Pancreas (tissue), 10 donors: ENCODE data around the gene SGPL1. TPM values are rescaled to one million over a fixed set of nuclear protein-coding genes. Genes with fewer than 3 reads are reported as not detected.
A peak's percentile ranks its signal among the peaks of the same experiment; 100 is the strongest.

Experiments used
- ATAC-seq, 4 donors: fragments of 200-7000 bp; cut with Tn5 transposase; one replicate each; pipeline versions ENCODE4 v1.8.0 to v1.9.1; 2020; ENCODE audit warnings: mild to moderate bottlenecking in 4 of 4, moderate library complexity in 4 of 4
- DNase-seq, 6 donors: peaks; one replicate each; pipeline ENCODE4 v3.0.0-alpha.2; 2020
- FAIRE-seq: peaks from 2 replicates; lab custom pipeline; 2012; peaks lifted over from hg19 to GRCh38; lab: Jason Lieb, UNC
- H3K27ac ChIP-seq, 4 donors: fragments of 200-600 bp; sonication (generic); 1 replicate in 3 of 4; 2 replicates in 1 of 4; pipeline versions ENCODE4 v1.5.0 to v1.8.0; 2020
- H3K27me3 ChIP-seq, 4 donors: fragments of 200-600 bp; one replicate each; pipeline ENCODE4 v1.8.0; 2021
- H3K36me3 ChIP-seq, 3 donors: fragments of 200-600 bp; sonication (generic) in 1 of 3; one replicate each; pipeline versions ENCODE4 v1.5.0 to v1.8.0; 2020 to 2021
- H3K4me1 ChIP-seq, 3 donors: fragments of 200-600 bp; one replicate each; pipeline ENCODE4 v1.8.0; 2021
- H3K4me3 ChIP-seq, 4 donors: fragments of 200-600 bp; sonication (generic) in 2 of 4; one replicate each; pipeline versions ENCODE4 v1.5.0 to v1.8.0; 2020 to 2021
- H3K9me3 ChIP-seq, 4 donors: fragments of 200-600 bp; one replicate each; pipeline ENCODE4 v1.8.0; 2021
- WGBS, 2 donors: extraction: QIAGEN DNeasy Blood & Tissue Kit; methylation state at CpG; one replicate each; pipeline ENCODE4 v1.1.7; 2013; 5-methylcytosine and 5-hydroxymethylcytosine counted together
- intact Hi-C, 3 donors: fragments of 100-400 bp; cut with DNase I; formaldehyde crosslinking; loops; one replicate each; pipeline versions ENCODE4 v1.11.1 to v1.14.2; 2022
- polyA plus RNA-seq, 2 donors: library from polyadenylated mRNA; stranded (reverse); fragments of 200-250 nt; gene quantifications; one replicate each; pipeline ENCODE4 v1.2.3, GENCODE V29; 2013
- total RNA-seq, 6 donors: library from RNA; stranded (reverse); fragmentation: NEBNext Ultra II Directional in 4 of 6; extraction: Animal tissue kit (Norgen Biotek cat#: 25700) in 4 of 6; gene quantifications; one replicate each; pipeline versions ENCODE4 v1.2.1 to v1.2.4, GENCODE V29; 2021 to 2023
- TF ChIP-seq, protein P1 (sequence below), 4 donors: fragments of 200-600 bp; sonication (generic) in 3 of 4; IDR thresholded peaks; one replicate each; pipeline versions ENCODE4 v1.5.0 to v1.8.0; 2021; ENCODE audit warnings: antibody characterized with exemption in 4 of 4
- donor health status: healthy with polysubstance abuse.
- donor health status: DM: no; HTN: no; CAD: no; lungs with moderate emphysema.
- donor health status: DM: no; HTN: no; CAD: no.
- donor health status: control.
- donor health status: control.
- donor health status: Bipolar disorder and iron deficiency.
- donor health status: DM: yes; HTN: yes; CAD: no.
- donor health status: DM: no; HTN: no; CAD: no.
- donor health status: DM: no; HTN: no; CAD: no.
- donor health status: DM: yes; HTN: yes; CAD: no.

SGPL1 gene
- total and polyA plus RNA-seq, 8 donors: 12.0 to 55.8 (median 30.1) TPM

- TF ChIP-seq, protein P1, sequence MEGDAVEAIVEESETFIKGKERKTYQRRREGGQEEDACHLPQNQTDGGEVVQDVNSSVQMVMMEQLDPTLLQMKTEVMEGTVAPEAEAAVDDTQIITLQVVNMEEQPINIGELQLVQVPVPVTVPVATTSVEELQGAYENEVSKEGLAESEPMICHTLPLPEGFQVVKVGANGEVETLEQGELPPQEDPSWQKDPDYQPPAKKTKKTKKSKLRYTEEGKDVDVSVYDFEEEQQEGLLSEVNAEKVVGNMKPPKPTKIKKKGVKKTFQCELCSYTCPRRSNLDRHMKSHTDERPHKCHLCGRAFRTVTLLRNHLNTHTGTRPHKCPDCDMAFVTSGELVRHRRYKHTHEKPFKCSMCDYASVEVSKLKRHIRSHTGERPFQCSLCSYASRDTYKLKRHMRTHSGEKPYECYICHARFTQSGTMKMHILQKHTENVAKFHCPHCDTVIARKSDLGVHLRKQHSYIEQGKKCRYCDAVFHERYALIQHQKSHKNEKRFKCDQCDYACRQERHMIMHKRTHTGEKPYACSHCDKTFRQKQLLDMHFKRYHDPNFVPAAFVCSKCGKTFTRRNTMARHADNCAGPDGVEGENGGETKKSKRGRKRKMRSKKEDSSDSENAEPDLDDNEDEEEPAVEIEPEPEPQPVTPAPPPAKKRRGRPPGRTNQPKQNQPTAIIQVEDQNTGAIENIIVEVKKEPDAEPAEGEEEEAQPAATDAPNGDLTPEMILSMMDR (IDR thresholded peaks at IDR 0.05): no peak
- no peak for ATAC-seq
- no peaks in the 10 kb centered on the region for H3K9me3 ChIP-seq
- intact Hi-C loops: no loop called here
- H3K27ac ChIP-seq: no peak overlapping the region
- 67 to 76% methylated on average over 4 of the region's 4 CpGs for WGBS, 2 donors
- no peak for FAIRE-seq
- H3K4me1 ChIP-seq: peaks cover 12 to 23% (median 22%) of the 10 kb centered on the region in 3 donors
- no peak overlapping the region for H3K4me3 ChIP-seq
- no peak for DNase-seq
- H3K36me3 ChIP-seq: peaks cover 0 to 8% (median 8%) of the 10 kb centered on the region in 3 donors
- no peaks in the 10 kb centered on the region for H3K27me3 ChIP-seq
Measured at GRCh38 chr10:70885481-70885880, 69.7 kb downstream of the SGPL1 start.

DNA sequence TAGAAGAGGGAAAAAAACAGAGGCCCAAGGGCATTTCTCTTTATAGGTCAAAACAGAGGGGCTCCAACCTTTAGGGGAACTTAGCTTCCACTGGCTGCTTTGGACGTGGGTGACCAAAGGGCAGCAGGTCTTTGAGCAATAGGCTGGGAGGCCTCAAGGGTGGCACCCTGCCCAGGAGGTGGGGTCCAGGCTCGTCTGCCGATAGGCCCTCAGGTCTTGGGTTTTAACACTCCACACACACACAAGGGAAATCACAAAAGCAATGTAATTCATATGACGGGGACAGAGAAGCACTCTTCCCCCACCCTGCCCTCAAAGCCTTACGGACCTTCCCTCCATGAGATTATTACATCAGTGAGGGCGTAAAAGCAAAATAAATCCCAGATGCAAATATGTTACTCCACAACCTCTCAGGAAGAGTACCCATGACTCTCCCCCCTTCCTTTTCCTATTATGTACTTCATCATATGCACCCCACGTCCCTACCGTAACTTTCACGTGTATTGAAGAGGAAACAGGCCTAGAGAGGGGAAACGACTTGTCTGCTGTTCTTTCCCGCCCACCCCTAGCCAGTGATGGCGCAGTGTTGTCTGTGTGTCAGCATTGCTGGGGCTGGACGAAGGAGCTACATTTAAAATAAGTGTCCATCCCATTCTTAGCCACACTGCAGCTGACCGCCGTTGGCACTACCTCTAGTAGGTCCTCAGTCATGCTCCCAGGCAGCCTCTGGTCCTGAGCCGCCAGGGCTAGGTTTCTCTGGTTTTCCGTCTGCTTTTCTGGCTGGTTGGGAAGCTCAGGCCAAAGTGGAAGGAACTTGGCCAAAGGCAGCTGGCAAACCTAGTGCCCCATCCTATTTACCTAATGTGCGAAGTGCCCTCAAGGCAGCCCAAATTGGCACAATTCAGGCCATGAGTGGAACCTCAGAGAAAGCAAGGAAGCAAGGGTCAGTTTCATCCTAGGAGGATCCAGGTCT is 70.5 kb downstream of the SGPL1 start:
- ATAC-seq (no peak), DNase-seq (peak in 5 of 6 donors; percentile 28 to 72 (median 52)), FAIRE-seq (no peak)
- no peaks in the 10 kb centered on the region for H3K27me3 ChIP-seq
- TF ChIP-seq, protein P1 (IDR thresholded peaks at IDR 0.05): no peak
- intact Hi-C loops: no loop called here
- H3K27ac ChIP-seq: no peak overlapping the region
- H3K9me3 ChIP-seq: no peaks in the 10 kb centered on the region
- H3K4me1 ChIP-seq: peaks cover 20 to 30% (median 22%) of the 10 kb centered on the region in 3 donors
- no peak overlapping the region for H3K4me3 ChIP-seq
- peaks cover 0 to 8% (median 8%) of the 10 kb centered on the region in 3 donors for H3K36me3 ChIP-seq
- WGBS, 2 donors: 62 to 80% methylated on average over 18 of the region's 18 CpGs

- Histone ChIP-seq H3K27ac (peak overlapping the region; percentile 85 to 97 (median 94)), H3K9me3 (no peaks in the 10 kb centered on the region), H3K27me3 (no peaks in the 10 kb centered on the region), H3K36me3 (peaks cover 0 to 8% (median 8%) of the 10 kb centered on the region in 3 donors), H3K4me1 (peaks cover 21 to 31% (median 22%) of the 10 kb centered on the region in 3 donors), H3K4me3 (peak overlapping the region; percentile 65 to 97 (median 86))
- peak in 2 of 4 donors; percentile 0 to 1 for ATAC-seq
- TF ChIP-seq, protein P1 (IDR thresholded peaks at IDR 0.05): no peak
- DNase-seq: no peak
- no peak for FAIRE-seq
- WGBS, 2 donors: 31 to 36% methylated on average over 10 to 12 of the region's 12 CpGs
- intact Hi-C loops: no loop called here
Measured at GRCh38 chr10:70886921-70887665, 71.3 kb downstream of the SGPL1 start.

- no peaks in the 10 kb centered on the region for H3K27me3 ChIP-seq
- H3K27ac ChIP-seq: peak within 1 kb of the TSS; percentile 85 to 97 (median 94)
- peaks cover 0 to 8% (median 8%) of the 10 kb centered on the region in 3 donors for H3K36me3 ChIP-seq
- ATAC-seq (peak; percentile 85 to 94 (median 92)), DNase-seq (peak; percentile 81 to 94 (median 88)), FAIRE-seq (no peak)
- no peaks in the 10 kb centered on the region for H3K9me3 ChIP-seq
- peaks cover 21 to 31% (median 22%) of the 10 kb centered on the region in 3 donors for H3K4me1 ChIP-seq
- intact Hi-C loops: no loop called here
- H3K4me3 ChIP-seq: peak within 1 kb of the TSS; percentile 65 to 97 (median 86)
- WGBS, 2 donors: 1% methylated on average over 68 to 85 of the region's 85 CpGs
- TF ChIP-seq, protein P1 (IDR thresholded peaks at IDR 0.05): no peak
Measured at GRCh38 chr10:70887804-70888800, 72.4 kb downstream of the SGPL1 start, which contains the start of gene PCBD1. Gene PCBD1, minus strand, starts transcription at chr10:70888565. Its CDS starts 32 bp downstream, at chr10:70888533.
